Camera-type eye (tissue), 1 donor: Measurements from ENCODE around the gene COCH. TPM values are rescaled to one million over a fixed set of nuclear protein-coding genes. Genes with fewer than 3 reads are reported as not detected.

Experiments used
- total RNA-seq: library from RNA; depleted of rRNA; stranded (reverse); fragments of >200 nt; gene quantifications from one replicate; pipeline ENCODE4 v1.2.3, GENCODE V29; 2014

Gene COCH
- 37.7 TPM for total RNA-seq

GRCh38 chr14:30874120-30874998 lies at the start of gene COCH:
Gene COCH, plus strand, starts transcription at chr14:30874559. Its CDS starts 380 bp downstream, at chr14:30874939.

Other genes starting within 250 kb of the COCH start
- gene AP4S1, start 151.1 kb downstream of the COCH start, total RNA-seq = 22.7 TPM
- gene STRN3, start 151.8 kb downstream of the COCH start, total RNA-seq = 93.6 TPM